HL-60 (cell line): ENCODE data around the gene CDK12.

Source experiments
- DNase-seq, 2 experiments: peaks; one replicate each; pipeline ENCODE4 v3.0.0-alpha.2; 2010 to 2020; ENCODE audit warnings: low read depth in 1 of 2, low spot score in 1 of 2
- H3K27ac ChIP-seq: fragments of 250-450 bp; sonication (Bioruptor Pico); replicated peaks from 2 replicates; pipeline ENCODE4 v1.5.1; 2020; ENCODE audit warnings: mild to moderate bottlenecking, moderate library complexity
- H3K27me3 ChIP-seq: fragments of 250-450 bp; sonication (Bioruptor Pico); 2 replicates; pipeline ENCODE4 v1.5.1; 2021; ENCODE audit warnings: mild to moderate bottlenecking, moderate library complexity; ENCODE audit not compliant: insufficient read depth, poor library complexity, severe bottlenecking
- H3K4me3 ChIP-seq: replicated peaks from 2 replicates; pipeline ENCODE4 v1.5.1; 2011; ENCODE audit warnings: mild to moderate bottlenecking, control low read depth, low read length; ENCODE audit not compliant: insufficient read depth
- GABPA ChIP-seq: IDR thresholded peaks from 2 replicates; pipeline ENCODE4 v1.6.1; 2012; ENCODE audit warnings: low read depth
- POLR2AphosphoS5 ChIP-seq: IDR thresholded peaks from 2 replicates; pipeline ENCODE4 v1.6.1; 2012; ENCODE audit warnings: low read depth
- REST ChIP-seq: IDR thresholded peaks from 2 replicates; pipeline ENCODE4 v1.6.1; 2012; ENCODE audit warnings: low read depth; ENCODE audit not compliant: insufficient replicate concordance
- SPI1 ChIP-seq: IDR thresholded peaks from 2 replicates; pipeline ENCODE4 v1.6.1; 2012; ENCODE audit warnings: low read depth, mild to moderate bottlenecking, borderline replicate concordance
- TF ChIP-seq, protein P1 (sequence below): IDR thresholded peaks from one replicate; pipeline ENCODE4 v1.5.1; 2011; ENCODE audit warnings: low read length, control low read depth, inconsistent platforms; ENCODE audit not compliant: insufficient read depth

CDK12 gene

GRCh38 chr17:39566094-39566850 lies 105.0 kb downstream of the CDK12 start:
- Histone ChIP-seq H3K4me3 (no peak overlapping the region), H3K27me3 (no peaks in the 10 kb centered on the region), H3K27ac (no peak overlapping the region)
- no peak for DNase-seq
- TF ChIP-seq POLR2AphosphoS5 (no peak), REST (no peak), SPI1 (no peak), GABPA (no peak)
- TF ChIP-seq, protein P1, sequence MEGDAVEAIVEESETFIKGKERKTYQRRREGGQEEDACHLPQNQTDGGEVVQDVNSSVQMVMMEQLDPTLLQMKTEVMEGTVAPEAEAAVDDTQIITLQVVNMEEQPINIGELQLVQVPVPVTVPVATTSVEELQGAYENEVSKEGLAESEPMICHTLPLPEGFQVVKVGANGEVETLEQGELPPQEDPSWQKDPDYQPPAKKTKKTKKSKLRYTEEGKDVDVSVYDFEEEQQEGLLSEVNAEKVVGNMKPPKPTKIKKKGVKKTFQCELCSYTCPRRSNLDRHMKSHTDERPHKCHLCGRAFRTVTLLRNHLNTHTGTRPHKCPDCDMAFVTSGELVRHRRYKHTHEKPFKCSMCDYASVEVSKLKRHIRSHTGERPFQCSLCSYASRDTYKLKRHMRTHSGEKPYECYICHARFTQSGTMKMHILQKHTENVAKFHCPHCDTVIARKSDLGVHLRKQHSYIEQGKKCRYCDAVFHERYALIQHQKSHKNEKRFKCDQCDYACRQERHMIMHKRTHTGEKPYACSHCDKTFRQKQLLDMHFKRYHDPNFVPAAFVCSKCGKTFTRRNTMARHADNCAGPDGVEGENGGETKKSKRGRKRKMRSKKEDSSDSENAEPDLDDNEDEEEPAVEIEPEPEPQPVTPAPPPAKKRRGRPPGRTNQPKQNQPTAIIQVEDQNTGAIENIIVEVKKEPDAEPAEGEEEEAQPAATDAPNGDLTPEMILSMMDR: no peak

- H3K4me3 ChIP-seq: no peak overlapping the region
- no peak overlapping the region for H3K27ac ChIP-seq
- DNase-seq: no peak
- TF ChIP-seq, protein P1: no peak
- TF ChIP-seq GABPA (no peak), POLR2AphosphoS5 (no peak), SPI1 (no peak), REST (no peak)
- H3K27me3 ChIP-seq: peaks cover 1% of the 10 kb centered on the region
These were observed 107.4 kb downstream of the CDK12 start for GRCh38 chr17:39568702-39569101.

- Histone ChIP-seq H3K27ac (no peak overlapping the region), H3K4me3 (no peak overlapping the region), H3K27me3 (peaks cover 3% of the 10 kb centered on the region)
- DNase-seq: no peak
- TF ChIP-seq SPI1: peak; percentile 35; the same call in 1 of the 2 replicates
- no peak for TF ChIP-seq GABPA
These were observed 107.8 kb downstream of the CDK12 start for GRCh38 chr17:39569126-39569525.

DNA sequence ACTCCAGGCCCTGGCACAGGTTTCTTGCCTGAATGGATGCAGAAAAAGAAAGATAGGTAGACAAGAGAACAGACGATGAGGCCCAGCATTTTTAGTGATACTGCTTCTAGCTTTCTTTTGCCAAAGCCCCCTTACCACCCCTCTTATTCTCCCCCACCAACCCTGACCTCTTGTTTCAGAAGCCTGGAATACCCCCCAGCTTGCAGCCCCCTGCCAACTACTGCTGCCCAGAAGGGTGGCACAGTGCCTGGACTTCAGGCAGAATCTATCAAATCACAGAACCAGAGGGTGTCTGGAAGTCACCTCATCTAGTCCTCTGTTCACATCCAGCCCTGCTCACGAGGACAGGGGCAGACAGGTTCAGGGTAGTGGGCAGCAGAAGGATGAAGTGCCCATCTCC lies 110.8 kb downstream of the CDK12 start:
- Histone ChIP-seq H3K27ac (no peak overlapping the region), H3K4me3 (no peak overlapping the region), H3K27me3 (peaks cover 3% of the 10 kb centered on the region)
- no peak for TF ChIP-seq SPI1
- TF ChIP-seq REST: no peak
- TF ChIP-seq GABPA: no peak
- TF ChIP-seq, protein P1: no peak
- TF ChIP-seq POLR2AphosphoS5: no peak
- no peak for DNase-seq
